ENCODE data around the gene LSM4. TPM values are rescaled to one million over a fixed set of nuclear protein-coding genes. Genes with fewer than 3 reads are reported as not detected.

Gene LSM4
- total RNA-seq, 2 donors from 2014 or later, result 74.8 to 90.2 TPM

- Histone ChIP-seq H3K36me3 (no peaks in the 10 kb centered on the region), H3K27me3 (replicated peaks; ENCODE audit: insufficient read depth) (no peaks in the 10 kb centered on the region), H3K9me3 (no peaks in the 10 kb centered on the region), H3K4me1 (ENCODE audit: control insufficient read depth in 1 of 2, low read depth in 2 of 2) (peaks cover 45 to 68% of the 10 kb centered on the region in 2 donors), H3K27ac (peak overlapping the region; percentile 86 to 99), H3K4me3 (peak overlapping the region; percentile 37)
- ATAC-seq (ENCODE audit: insufficient number of reproducible peaks, low FRiP score, low read depth), result no peak
- DNase-seq (ENCODE audit: low spot score), result no peak
- TF ChIP-seq, protein P1, sequence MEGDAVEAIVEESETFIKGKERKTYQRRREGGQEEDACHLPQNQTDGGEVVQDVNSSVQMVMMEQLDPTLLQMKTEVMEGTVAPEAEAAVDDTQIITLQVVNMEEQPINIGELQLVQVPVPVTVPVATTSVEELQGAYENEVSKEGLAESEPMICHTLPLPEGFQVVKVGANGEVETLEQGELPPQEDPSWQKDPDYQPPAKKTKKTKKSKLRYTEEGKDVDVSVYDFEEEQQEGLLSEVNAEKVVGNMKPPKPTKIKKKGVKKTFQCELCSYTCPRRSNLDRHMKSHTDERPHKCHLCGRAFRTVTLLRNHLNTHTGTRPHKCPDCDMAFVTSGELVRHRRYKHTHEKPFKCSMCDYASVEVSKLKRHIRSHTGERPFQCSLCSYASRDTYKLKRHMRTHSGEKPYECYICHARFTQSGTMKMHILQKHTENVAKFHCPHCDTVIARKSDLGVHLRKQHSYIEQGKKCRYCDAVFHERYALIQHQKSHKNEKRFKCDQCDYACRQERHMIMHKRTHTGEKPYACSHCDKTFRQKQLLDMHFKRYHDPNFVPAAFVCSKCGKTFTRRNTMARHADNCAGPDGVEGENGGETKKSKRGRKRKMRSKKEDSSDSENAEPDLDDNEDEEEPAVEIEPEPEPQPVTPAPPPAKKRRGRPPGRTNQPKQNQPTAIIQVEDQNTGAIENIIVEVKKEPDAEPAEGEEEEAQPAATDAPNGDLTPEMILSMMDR (IDR thresholded peaks at IDR 0.05), result peak; percentile 25
Observed at GRCh38 chr19:18307271-18307681, 15.6 kb downstream of the LSM4 start.

DNA sequence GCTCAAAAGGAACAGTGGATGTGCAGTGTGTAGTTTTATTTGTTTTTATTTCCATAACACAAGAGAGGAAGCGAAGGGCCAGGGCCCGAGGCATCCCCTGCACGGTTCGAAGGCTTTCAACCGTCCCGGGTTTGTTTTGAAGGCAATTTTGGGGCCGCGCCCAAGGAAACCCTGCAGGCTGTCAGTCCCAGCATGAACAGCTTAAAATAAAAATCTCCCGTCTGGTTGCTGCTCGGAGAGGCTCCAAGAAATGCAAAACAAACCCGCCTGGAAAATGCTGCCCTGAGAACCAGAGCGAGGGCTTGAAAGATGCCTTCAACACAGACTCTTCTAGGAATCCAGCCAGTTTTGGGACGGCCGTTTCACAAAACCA lies 16.0 kb downstream of the LSM4 start:
- H3K36me3 ChIP-seq, result no peaks in the 10 kb centered on the region
- H3K27ac ChIP-seq, result peak overlapping the region; percentile 86 to 99
- H3K27me3 ChIP-seq (replicated peaks; ENCODE audit: insufficient read depth), result no peaks in the 10 kb centered on the region
- TF ChIP-seq, protein P1 (IDR thresholded peaks at IDR 0.05), result no peak
- no peak for DNase-seq (ENCODE audit: low spot score)
- no peak for ATAC-seq (ENCODE audit: insufficient number of reproducible peaks, low FRiP score, low read depth)
- peaks cover 45 to 69% of the 10 kb centered on the region in 2 donors for H3K4me1 ChIP-seq (ENCODE audit: control insufficient read depth in 1 of 2, low read depth in 2 of 2)
- H3K4me3 ChIP-seq, result peak overlapping the region; percentile 37
- no peaks in the 10 kb centered on the region for H3K9me3 ChIP-seq

GRCh38 chr19:18306209-18306887 lies 16.5 kb downstream of the LSM4 start:
- H3K4me3 ChIP-seq, result peak overlapping the region; percentile 37

DNA sequence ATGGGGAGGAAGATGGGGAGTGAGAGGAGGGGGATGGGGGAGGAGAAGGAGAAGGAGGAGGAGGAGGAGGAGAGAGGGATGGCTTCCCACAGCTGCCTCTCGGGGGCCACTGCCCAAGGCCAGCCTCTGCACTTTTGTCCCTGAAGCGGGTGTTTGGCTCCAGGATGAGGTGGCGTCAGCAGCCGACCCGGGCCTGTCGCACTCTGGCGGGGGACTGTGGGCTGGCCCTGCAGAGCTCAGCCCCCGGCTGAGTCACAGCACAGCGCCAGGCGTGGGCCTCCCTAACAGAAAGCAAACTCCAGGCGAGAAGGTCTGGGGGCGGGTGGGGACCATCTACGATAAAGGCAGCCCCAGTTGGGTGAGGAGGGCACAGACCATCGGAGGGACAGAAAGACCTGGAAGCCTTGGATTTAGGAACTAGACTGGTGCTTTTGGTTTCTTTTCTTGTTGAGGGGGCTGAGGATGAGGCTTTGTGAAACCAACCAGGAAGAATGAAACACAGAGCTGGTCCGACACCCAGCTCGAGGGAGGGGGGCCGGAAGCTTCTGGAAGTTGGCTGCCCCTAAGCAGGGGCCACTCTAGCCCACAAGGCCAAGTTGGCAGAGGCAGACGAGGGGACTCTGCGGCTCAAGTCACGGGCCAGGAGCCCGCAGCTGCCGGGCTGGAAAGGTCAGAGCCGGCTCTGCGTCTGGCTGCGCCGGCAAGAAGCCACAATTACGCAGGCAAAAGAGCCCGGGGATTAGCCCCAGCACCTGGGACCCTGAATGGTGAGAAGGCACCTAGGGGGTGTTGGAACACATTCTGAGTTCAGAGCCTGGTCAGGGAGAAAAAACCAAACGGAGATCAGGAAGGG lies 18.2 kb downstream of the LSM4 start:
- DNase-seq (ENCODE audit: low spot score) (peak; percentile 69), ATAC-seq (ENCODE audit: insufficient number of reproducible peaks, low FRiP score, low read depth) (peak; percentile 48)
- TF ChIP-seq, protein P1 (IDR thresholded peaks at IDR 0.05), result no peak
- Histone ChIP-seq H3K4me1 (ENCODE audit: control insufficient read depth in 1 of 2, low read depth in 2 of 2) (peaks cover 52 to 89% of the 10 kb centered on the region in 2 donors), H3K36me3 (no peaks in the 10 kb centered on the region), H3K27me3 (replicated peaks; ENCODE audit: insufficient read depth) (no peaks in the 10 kb centered on the region), H3K4me3 (peak overlapping the region; percentile 68), H3K9me3 (no peaks in the 10 kb centered on the region), H3K27ac (peak overlapping the region; percentile 86 to 99)

More at GRCh38 chr19:18306209-18306887, 16.5 kb downstream of the LSM4 start:
- Histone ChIP-seq H3K27ac (peak overlapping the region; percentile 86 to 99), H3K36me3 (no peaks in the 10 kb centered on the region), H3K9me3 (no peaks in the 10 kb centered on the region), H3K4me1 (ENCODE audit: control insufficient read depth in 1 of 2, low read depth in 2 of 2) (peaks cover 45 to 74% of the 10 kb centered on the region in 2 donors), H3K27me3 (replicated peaks; ENCODE audit: insufficient read depth) (no peaks in the 10 kb centered on the region)
- TF ChIP-seq, protein P1 (IDR thresholded peaks at IDR 0.05), result no peak
- no peak for ATAC-seq (ENCODE audit: insufficient number of reproducible peaks, low FRiP score, low read depth)
- DNase-seq (ENCODE audit: low spot score), result no peak

DNA sequence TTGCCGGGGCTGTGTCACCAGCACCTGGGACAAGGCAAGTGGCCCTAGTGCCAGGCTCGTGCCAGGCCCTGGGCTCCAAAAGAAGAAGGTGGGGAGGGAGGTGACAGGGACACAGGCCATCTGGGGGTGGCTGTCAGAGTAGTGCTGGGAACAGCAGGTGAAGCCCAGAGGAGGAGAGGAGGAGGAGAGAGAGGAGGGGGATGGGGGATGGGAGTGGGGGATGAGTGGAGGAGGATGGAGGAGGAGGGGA lies 18.7 kb downstream of the LSM4 start:
- TF ChIP-seq, protein P1 (IDR thresholded peaks at IDR 0.05), result no peak
- ATAC-seq (ENCODE audit: insufficient number of reproducible peaks, low FRiP score, low read depth) (no peak), DNase-seq (ENCODE audit: low spot score) (no peak)
- H3K27me3 ChIP-seq (replicated peaks; ENCODE audit: insufficient read depth), result no peaks in the 10 kb centered on the region
- H3K4me1 ChIP-seq (ENCODE audit: control insufficient read depth in 1 of 2, low read depth in 2 of 2), result peaks cover 52 to 86% of the 10 kb centered on the region in 2 donors
- H3K9me3 ChIP-seq, result no peaks in the 10 kb centered on the region
- H3K36me3 ChIP-seq, result no peaks in the 10 kb centered on the region
- H3K27ac ChIP-seq, result peak overlapping the region; percentile 86 to 99
- peak overlapping the region; percentile 68 for H3K4me3 ChIP-seq
